Keratinocyte (primary cell): ENCODE data around the gene RAB4B.
"Not testable (repeated sequence)": the region's sequence is repeated elsewhere in the genome, so short reads cannot be mapped to it uniquely, and the experiment has no call there.

Source experiments
- CTCF ChIP-seq, 3 experiments: IDR thresholded peaks in 1 of 3; conservative IDR thresholded peaks in 1 of 3; optimal IDR thresholded peaks in 1 of 3; 2 replicates in 2 of 3; 3 replicates in 1 of 3; pipeline versions ENCODE3 to v1.5.1; 2011; ENCODE audit warnings: low read length in 3 of 3, mild to moderate bottlenecking in 3 of 3, moderate library complexity in 2 of 3, control low read depth in 1 of 3, inconsistent platforms in 1 of 3; ENCODE audit not compliant: insufficient read depth in 2 of 3; ENCODE audit errors: extremely low read depth in 1 of 3
- EZH2 ChIP-seq: IDR thresholded peaks from one replicate; pipeline ENCODE4 v1.6.1; 2012; ENCODE audit warnings: inconsistent platforms, mild to moderate bottlenecking, low read length, moderate library complexity

GRCh38 chr19:40810649-40811408 lies 32.8 kb downstream of the RAB4B start:
- TF ChIP-seq CTCF (optimal IDR thresholded peaks at IDR 0.05 in 1 of 3, IDR thresholded peaks at IDR 0.05 in 1 of 3, conservative IDR thresholded peaks at IDR 0.05 in 1 of 3; ENCODE audit: extremely low read depth in 1 of 3, insufficient read depth in 2 of 3, low read length in 3 of 3); EZH2: not testable (repeated sequence)
